K562 (cell line): ENCODE measurements around the gene MARK3. TPM values are rescaled to one million over a fixed set of nuclear protein-coding genes. Genes with fewer than 3 reads are reported as not detected.

ENCODE experiments used
- CBFA2T2 ChIP-seq: fragments of 450-650 bp; conservative IDR thresholded peaks from 2 replicates; pipeline ENCODE4 v1.6.1; 2017; ENCODE audit warnings: mild to moderate bottlenecking
- CXXC5 ChIP-seq: fragments of 250-450 bp; sonication (Bioruptor Pico); IDR thresholded peaks from 2 replicates; pipeline ENCODE4 v1.8.0; 2022; ENCODE audit warnings: inconsistent platforms, mild to moderate bottlenecking, moderate library complexity
- GABPA ChIP-seq: fragments of 200-800 bp; sonication (Bioruptor generic); conservative IDR thresholded peaks from 2 replicates; pipeline ENCODE4 v1.6.1; 2016; ENCODE audit warnings: low read depth, missing genetic modification characterization, missing compliant biosample characterization
- JUND ChIP-seq, 2 experiments: IDR thresholded peaks; 2 replicates in 1 of 2; 3 replicates in 1 of 2; pipeline ENCODE4 v1.6.1; 2011; ENCODE audit warnings: borderline replicate concordance in 2 of 2, low read depth in 2 of 2, low read length in 2 of 2, improper control_type of control experiment in 1 of 2, missing biosample characterization in 1 of 2, missing genetic modification characterization in 1 of 2, missing genetic modification reagents in 1 of 2
- LEF1 ChIP-seq: fragments of 450-650 bp; IDR thresholded peaks from 2 replicates; pipeline ENCODE4 v1.6.1; 2016; ENCODE audit warnings: mild to moderate bottlenecking
- MAFF ChIP-seq: IDR thresholded peaks from 2 replicates; pipeline ENCODE4 v1.6.1; 2012; ENCODE audit warnings: low read length, improper control_type of control experiment
- MAFG ChIP-seq: fragments of 450-650 bp; conservative IDR thresholded peaks from 2 replicates; pipeline ENCODE4 v1.6.1; 2016; ENCODE audit warnings: missing genetic modification characterization, missing compliant biosample characterization
- SPI1 ChIP-seq: IDR thresholded peaks from 2 replicates; pipeline ENCODE4 v1.6.1; 2011; ENCODE audit warnings: low read depth, low read length, control low read depth, borderline replicate concordance
- SREBF2 ChIP-seq: sonication (generic); formaldehyde crosslinking; IDR thresholded peaks from 2 replicates; pipeline ENCODE4 v1.4.0; 2020; ENCODE audit warnings: mild to moderate bottlenecking, missing genetic modification reagents
- SRSF3 ChIP-seq: fragments of 200-400 bp; formaldehyde crosslinking; IDR thresholded peaks from 2 replicates; pipeline ENCODE4 v1.6.1; 2016; ENCODE audit warnings: mild to moderate bottlenecking, low read length, moderate library complexity; ENCODE audit not compliant: insufficient read depth
- TRIM24 ChIP-seq, 2 experiments: fragments of 450-650 bp; IDR thresholded peaks; 2 replicates each; pipeline ENCODE4 v1.6.1; 2016
- ZNF695 ChIP-seq: fragments of 450-650 bp; formaldehyde crosslinking; IDR thresholded peaks from 2 replicates; pipeline ENCODE4 v1.4.0; 2020; ENCODE audit warnings: mild to moderate bottlenecking, moderate library complexity
- polyA plus RNA-seq, 8 experiments: library from polyadenylated mRNA; depleted of rRNA in 4 of 8; stranded (reverse) in 5 of 8; unstranded in 3 of 8; fragments of >200 nt; fragmentation: Nextera tagmentation in 2 of 8; fragmentation: Illumina TruSeq in 1 of 8; extraction: Ambion mirVana in 2 of 8; extraction: Trizol in 1 of 8; gene quantifications; 2 replicates each; pipeline versions ENCODE4 v1.2.1 to v1.2.3, GENCODE V29; 2011 to 2014; ENCODE audit warnings: inconsistent platforms in 1 of 8, missing spikeins in 1 of 8
- total RNA-seq, 7 experiments: library from RNA; depleted of rRNA in 6 of 7; stranded (reverse); fragments of >200 nt in 6 of 7; fragmentation: Illumina TruSeq in 2 of 7; extraction: Trizol in 2 of 7; gene quantifications; 2 replicates each; pipeline versions ENCODE4 v1.2.1 to v1.2.3, GENCODE V29; 2011 to 2021; ENCODE audit warnings: low replicate concordance in 1 of 7
- TF ChIP-seq, protein P1 (sequence below): fragments of 450-650 bp; IDR thresholded peaks from 2 replicates; pipeline ENCODE4 v1.6.1; 2016; ENCODE audit warnings: mild to moderate bottlenecking, moderate library complexity
- TF ChIP-seq, protein P2 (sequence below): fragments of 450-650 bp; formaldehyde crosslinking; IDR thresholded peaks from 2 replicates; pipeline ENCODE4 v1.4.0; 2020; ENCODE audit warnings: mild to moderate bottlenecking, moderate library complexity

Gene MARK3
- total and polyA plus RNA-seq, 9 of the 15 experiments (the other 6 are each of a cell fraction or from before 2014, with no cell fraction given): 10.1 to 68.7 (median 56.3) TPM

DNA sequence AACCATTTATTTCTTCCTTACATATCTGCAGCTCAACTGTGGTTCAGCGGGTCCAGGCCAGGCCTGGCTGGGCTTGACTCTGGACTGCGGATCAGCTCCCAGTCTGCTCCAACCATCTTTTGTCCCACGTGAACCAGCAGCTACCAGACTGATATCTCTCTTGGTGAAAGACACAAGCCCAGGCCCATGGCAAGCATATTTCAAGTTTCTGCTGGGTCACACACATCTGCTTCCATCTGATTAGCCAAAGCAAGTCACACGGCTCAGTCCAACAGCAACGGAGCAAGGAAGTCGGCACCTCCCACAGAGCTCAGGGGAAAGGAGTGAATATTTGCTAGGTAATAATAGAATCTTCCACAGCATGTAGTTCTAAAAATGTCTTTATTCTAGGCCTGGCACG is 24.7 kb upstream of the MARK3 start (continued):
- TF ChIP-seq, protein P1, sequence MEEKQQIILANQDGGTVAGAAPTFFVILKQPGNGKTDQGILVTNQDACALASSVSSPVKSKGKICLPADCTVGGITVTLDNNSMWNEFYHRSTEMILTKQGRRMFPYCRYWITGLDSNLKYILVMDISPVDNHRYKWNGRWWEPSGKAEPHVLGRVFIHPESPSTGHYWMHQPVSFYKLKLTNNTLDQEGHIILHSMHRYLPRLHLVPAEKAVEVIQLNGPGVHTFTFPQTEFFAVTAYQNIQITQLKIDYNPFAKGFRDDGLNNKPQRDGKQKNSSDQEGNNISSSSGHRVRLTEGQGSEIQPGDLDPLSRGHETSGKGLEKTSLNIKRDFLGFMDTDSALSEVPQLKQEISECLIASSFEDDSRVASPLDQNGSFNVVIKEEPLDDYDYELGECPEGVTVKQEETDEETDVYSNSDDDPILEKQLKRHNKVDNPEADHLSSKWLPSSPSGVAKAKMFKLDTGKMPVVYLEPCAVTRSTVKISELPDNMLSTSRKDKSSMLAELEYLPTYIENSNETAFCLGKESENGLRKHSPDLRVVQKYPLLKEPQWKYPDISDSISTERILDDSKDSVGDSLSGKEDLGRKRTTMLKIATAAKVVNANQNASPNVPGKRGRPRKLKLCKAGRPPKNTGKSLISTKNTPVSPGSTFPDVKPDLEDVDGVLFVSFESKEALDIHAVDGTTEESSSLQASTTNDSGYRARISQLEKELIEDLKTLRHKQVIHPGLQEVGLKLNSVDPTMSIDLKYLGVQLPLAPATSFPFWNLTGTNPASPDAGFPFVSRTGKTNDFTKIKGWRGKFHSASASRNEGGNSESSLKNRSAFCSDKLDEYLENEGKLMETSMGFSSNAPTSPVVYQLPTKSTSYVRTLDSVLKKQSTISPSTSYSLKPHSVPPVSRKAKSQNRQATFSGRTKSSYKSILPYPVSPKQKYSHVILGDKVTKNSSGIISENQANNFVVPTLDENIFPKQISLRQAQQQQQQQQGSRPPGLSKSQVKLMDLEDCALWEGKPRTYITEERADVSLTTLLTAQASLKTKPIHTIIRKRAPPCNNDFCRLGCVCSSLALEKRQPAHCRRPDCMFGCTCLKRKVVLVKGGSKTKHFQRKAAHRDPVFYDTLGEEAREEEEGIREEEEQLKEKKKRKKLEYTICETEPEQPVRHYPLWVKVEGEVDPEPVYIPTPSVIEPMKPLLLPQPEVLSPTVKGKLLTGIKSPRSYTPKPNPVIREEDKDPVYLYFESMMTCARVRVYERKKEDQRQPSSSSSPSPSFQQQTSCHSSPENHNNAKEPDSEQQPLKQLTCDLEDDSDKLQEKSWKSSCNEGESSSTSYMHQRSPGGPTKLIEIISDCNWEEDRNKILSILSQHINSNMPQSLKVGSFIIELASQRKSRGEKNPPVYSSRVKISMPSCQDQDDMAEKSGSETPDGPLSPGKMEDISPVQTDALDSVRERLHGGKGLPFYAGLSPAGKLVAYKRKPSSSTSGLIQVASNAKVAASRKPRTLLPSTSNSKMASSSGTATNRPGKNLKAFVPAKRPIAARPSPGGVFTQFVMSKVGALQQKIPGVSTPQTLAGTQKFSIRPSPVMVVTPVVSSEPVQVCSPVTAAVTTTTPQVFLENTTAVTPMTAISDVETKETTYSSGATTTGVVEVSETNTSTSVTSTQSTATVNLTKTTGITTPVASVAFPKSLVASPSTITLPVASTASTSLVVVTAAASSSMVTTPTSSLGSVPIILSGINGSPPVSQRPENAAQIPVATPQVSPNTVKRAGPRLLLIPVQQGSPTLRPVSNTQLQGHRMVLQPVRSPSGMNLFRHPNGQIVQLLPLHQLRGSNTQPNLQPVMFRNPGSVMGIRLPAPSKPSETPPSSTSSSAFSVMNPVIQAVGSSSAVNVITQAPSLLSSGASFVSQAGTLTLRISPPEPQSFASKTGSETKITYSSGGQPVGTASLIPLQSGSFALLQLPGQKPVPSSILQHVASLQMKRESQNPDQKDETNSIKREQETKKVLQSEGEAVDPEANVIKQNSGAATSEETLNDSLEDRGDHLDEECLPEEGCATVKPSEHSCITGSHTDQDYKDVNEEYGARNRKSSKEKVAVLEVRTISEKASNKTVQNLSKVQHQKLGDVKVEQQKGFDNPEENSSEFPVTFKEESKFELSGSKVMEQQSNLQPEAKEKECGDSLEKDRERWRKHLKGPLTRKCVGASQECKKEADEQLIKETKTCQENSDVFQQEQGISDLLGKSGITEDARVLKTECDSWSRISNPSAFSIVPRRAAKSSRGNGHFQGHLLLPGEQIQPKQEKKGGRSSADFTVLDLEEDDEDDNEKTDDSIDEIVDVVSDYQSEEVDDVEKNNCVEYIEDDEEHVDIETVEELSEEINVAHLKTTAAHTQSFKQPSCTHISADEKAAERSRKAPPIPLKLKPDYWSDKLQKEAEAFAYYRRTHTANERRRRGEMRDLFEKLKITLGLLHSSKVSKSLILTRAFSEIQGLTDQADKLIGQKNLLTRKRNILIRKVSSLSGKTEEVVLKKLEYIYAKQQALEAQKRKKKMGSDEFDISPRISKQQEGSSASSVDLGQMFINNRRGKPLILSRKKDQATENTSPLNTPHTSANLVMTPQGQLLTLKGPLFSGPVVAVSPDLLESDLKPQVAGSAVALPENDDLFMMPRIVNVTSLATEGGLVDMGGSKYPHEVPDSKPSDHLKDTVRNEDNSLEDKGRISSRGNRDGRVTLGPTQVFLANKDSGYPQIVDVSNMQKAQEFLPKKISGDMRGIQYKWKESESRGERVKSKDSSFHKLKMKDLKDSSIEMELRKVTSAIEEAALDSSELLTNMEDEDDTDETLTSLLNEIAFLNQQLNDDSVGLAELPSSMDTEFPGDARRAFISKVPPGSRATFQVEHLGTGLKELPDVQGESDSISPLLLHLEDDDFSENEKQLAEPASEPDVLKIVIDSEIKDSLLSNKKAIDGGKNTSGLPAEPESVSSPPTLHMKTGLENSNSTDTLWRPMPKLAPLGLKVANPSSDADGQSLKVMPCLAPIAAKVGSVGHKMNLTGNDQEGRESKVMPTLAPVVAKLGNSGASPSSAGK: peak; percentile 63
- no peak for TF ChIP-seq SREBF2
- TF ChIP-seq MAFF: peak; percentile 29; the same call in 1 of the 2 replicates
- peak; percentile 73 to 83 for TF ChIP-seq TRIM24 (IDR thresholded peaks at IDR 0.05)
- TF ChIP-seq LEF1: no peak
- TF ChIP-seq CXXC5 (CRISPR knock-in tag): peak; percentile 56
- no peak for TF ChIP-seq ZNF695 (CRISPR knock-in tag)
- no peak for TF ChIP-seq GABPA (tag)
- peak; percentile 74 for TF ChIP-seq CBFA2T2
- no peak for TF ChIP-seq SRSF3
- no peak for TF ChIP-seq JUND (IDR thresholded peaks at IDR 0.05; ENCODE audit: borderline replicate concordance, low read depth, low read length)
- TF ChIP-seq JUND (tag; IDR thresholded peaks at IDR 0.05; ENCODE audit: borderline replicate concordance, low read depth, low read length): peak; percentile 32; the same call in 1 of the 3 replicates
- no peak for TF ChIP-seq SPI1
- TF ChIP-seq, protein P2, sequence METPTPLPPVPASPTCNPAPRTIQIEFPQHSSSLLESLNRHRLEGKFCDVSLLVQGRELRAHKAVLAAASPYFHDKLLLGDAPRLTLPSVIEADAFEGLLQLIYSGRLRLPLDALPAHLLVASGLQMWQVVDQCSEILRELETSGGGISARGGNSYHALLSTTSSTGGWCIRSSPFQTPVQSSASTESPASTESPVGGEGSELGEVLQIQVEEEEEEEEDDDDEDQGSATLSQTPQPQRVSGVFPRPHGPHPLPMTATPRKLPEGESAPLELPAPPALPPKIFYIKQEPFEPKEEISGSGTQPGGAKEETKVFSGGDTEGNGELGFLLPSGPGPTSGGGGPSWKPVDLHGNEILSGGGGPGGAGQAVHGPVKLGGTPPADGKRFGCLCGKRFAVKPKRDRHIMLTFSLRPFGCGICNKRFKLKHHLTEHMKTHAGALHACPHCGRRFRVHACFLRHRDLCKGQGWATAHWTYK (CRISPR knock-in tag): no peak
- peak; percentile 61 for TF ChIP-seq MAFG (tag)
